IMR-90 (cell line): ENCODE results near the gene COG7. TPM values are rescaled to one million over a fixed set of nuclear protein-coding genes. Genes with fewer than 3 reads are reported as not detected.

Source experiments
- ATAC-seq: fragments of 200-7000 bp; cut with Tn5 transposase; 2 replicates; pipeline ENCODE4 v1.9.1; 2020; ENCODE audit warnings: low read depth, mild to moderate bottlenecking, moderate library complexity
- BruUV-seq: library from RNA; stranded (reverse); fragments of 400-500 nt; replicated peaks from 2 replicates; lab custom pipeline; 2021; lab: Mats Ljungman, UMichigan
- CTCF ChIA-PET: fragments of 300-600 bp; formaldehyde crosslinking; extraction: SDS; loops from one replicate; lab custom pipeline; 2021; ENCODE audit warnings: antibody characterized with exemption; lab: Yijun Ruan, JAX
- POLR2A ChIA-PET: fragments of 300-600 bp; sonication (Branson Sonifier 250); formaldehyde crosslinking; loops from one replicate; lab custom pipeline; 2022; ENCODE audit warnings: antibody characterized with exemption; ENCODE audit not compliant: unreplicated experiment; lab: Charles Lee
- DNase-seq: peaks from one replicate; pipeline ENCODE4 v3.0.0; 2013
- H2AFZ ChIP-seq: replicated peaks from 2 replicates; pipeline ENCODE3; 2013; ENCODE audit warnings: low read length, mild to moderate bottlenecking; ENCODE audit not compliant: poor library complexity
- H2AK5ac ChIP-seq: 2 replicates; pipeline ENCODE4 v1.6.1; 2013; ENCODE audit warnings: low read depth, low read length, inconsistent platforms
- H2AK9ac ChIP-seq: replicated peaks from 2 replicates; pipeline ENCODE3; 2013; ENCODE audit warnings: mild to moderate bottlenecking, low read depth, low read length, moderate library complexity; ENCODE audit not compliant: poor library complexity
- H2BK120ac ChIP-seq: 2 replicates; pipeline ENCODE4 v1.6.1; 2013; ENCODE audit warnings: low read depth, low read length, inconsistent platforms
- H2BK15ac ChIP-seq: 3 replicates; pipeline ENCODE4 v1.6.1; 2013; ENCODE audit warnings: low read depth, low read length, inconsistent platforms
- H2BK20ac ChIP-seq: 2 replicates; pipeline ENCODE4 v1.6.1; 2013; ENCODE audit warnings: low read depth, mild to moderate bottlenecking, inconsistent platforms, low read length, moderate library complexity
- H2BK5ac ChIP-seq: 2 replicates; pipeline ENCODE4 v1.6.1; 2013; ENCODE audit warnings: mild to moderate bottlenecking, low read depth, low read length, inconsistent platforms; ENCODE audit not compliant: poor library complexity, severe bottlenecking
- H3K14ac ChIP-seq: replicated peaks from 2 replicates; pipeline ENCODE4 v1.6.1; 2013; ENCODE audit warnings: low read depth, low read length, inconsistent platforms
- H3K18ac ChIP-seq: 2 replicates; pipeline ENCODE4 v1.6.1; 2013; ENCODE audit warnings: low read depth, low read length, control low read depth
- H3K23ac ChIP-seq: 2 replicates; pipeline ENCODE4 v1.6.1; 2013; ENCODE audit warnings: low read depth, low read length, inconsistent platforms
- H3K27ac ChIP-seq: 2 replicates; pipeline ENCODE4 v1.5.1; 2013; ENCODE audit warnings: mild to moderate bottlenecking, control low read depth, low read length; ENCODE audit not compliant: insufficient read depth
- H3K27me3 ChIP-seq: 2 replicates; pipeline ENCODE4 v1.6.1; 2013; ENCODE audit warnings: low read length; ENCODE audit not compliant: control insufficient read depth, insufficient read depth
- H3K36me3 ChIP-seq: 2 replicates; pipeline ENCODE4 v1.6.1; 2013; ENCODE audit warnings: low read length, mixed read lengths; ENCODE audit not compliant: control insufficient read depth, insufficient read depth
- H3K4ac ChIP-seq: 2 replicates; pipeline ENCODE4 v1.6.1; 2013; ENCODE audit warnings: low read depth, low read length, inconsistent platforms
- H3K4me1 ChIP-seq: 2 replicates; pipeline ENCODE4 v1.6.1; 2013; ENCODE audit warnings: low read length, mixed read lengths; ENCODE audit not compliant: control insufficient read depth, insufficient read depth
- H3K4me2 ChIP-seq: 2 replicates; pipeline ENCODE4 v1.6.1; 2013; ENCODE audit warnings: low read depth, mild to moderate bottlenecking, control low read depth, low read length, moderate library complexity
- H3K4me3 ChIP-seq: 2 replicates; pipeline ENCODE4 v1.5.1; 2013; ENCODE audit warnings: low read depth, mild to moderate bottlenecking, control low read depth, low read length, moderate library complexity; ENCODE audit not compliant: insufficient read depth
- H3K56ac ChIP-seq: 2 replicates; pipeline ENCODE4 v1.6.1; 2013; ENCODE audit warnings: low read length, inconsistent platforms; ENCODE audit not compliant: insufficient read depth; ENCODE audit errors: extremely low read depth
- H3K79me1 ChIP-seq, 2 experiments: 2 replicates each; pipeline ENCODE4 v1.6.1; 2013; ENCODE audit warnings: low read length in 2 of 2, inconsistent platforms in 1 of 2, low read depth in 1 of 2
- H3K9ac ChIP-seq: 2 replicates; pipeline ENCODE4 v1.6.1; 2013; ENCODE audit warnings: low read depth, low read length, control low read depth
- H3K9me1 ChIP-seq: 2 replicates; pipeline ENCODE4 v1.6.1; 2013; ENCODE audit warnings: low read length, inconsistent platforms; ENCODE audit not compliant: insufficient read depth
- H3K9me3 ChIP-seq: 2 replicates; pipeline ENCODE4 v1.6.1; 2013; ENCODE audit warnings: low read length; ENCODE audit not compliant: control insufficient read depth, insufficient read depth
- H4K20me1 ChIP-seq: 2 replicates; pipeline ENCODE4 v1.6.1; 2013; ENCODE audit warnings: low read length, inconsistent platforms; ENCODE audit not compliant: insufficient read depth
- H4K5ac ChIP-seq: 2 replicates; pipeline ENCODE4 v1.6.1; 2013; ENCODE audit warnings: mild to moderate bottlenecking, low read depth, low read length, control low read depth
- H4K8ac ChIP-seq, 2 experiments: 2 replicates each; pipeline ENCODE4 v1.6.1; 2013; ENCODE audit warnings: low read depth in 2 of 2, low read length in 2 of 2, control low read depth in 1 of 2, inconsistent platforms in 1 of 2
- H4K91ac ChIP-seq: 2 replicates; pipeline ENCODE4 v1.6.1; 2013; ENCODE audit warnings: low read depth, low read length, inconsistent platforms; ENCODE audit not compliant: insufficient read depth
- BHLHE40 ChIP-seq: fragments of 150-350 bp; IDR thresholded peaks from 2 replicates; pipeline ENCODE4 v1.6.1; 2016; ENCODE audit warnings: mild to moderate bottlenecking, low read depth, low read length
- CEBPB ChIP-seq: IDR thresholded peaks from 2 replicates; pipeline ENCODE4 v1.6.1; 2012; ENCODE audit warnings: low read depth, low read length, improper control_type of control experiment
- CHD1 ChIP-seq: IDR thresholded peaks from 2 replicates; pipeline ENCODE4 v1.6.1; 2012; ENCODE audit warnings: low read depth, low read length, improper control_type of control experiment
- FOS ChIP-seq: fragments of 150-350 bp; IDR thresholded peaks from 2 replicates; pipeline ENCODE4 v1.6.1; 2016; ENCODE audit warnings: low read depth, low read length
- MAFK ChIP-seq: IDR thresholded peaks from 2 replicates; pipeline ENCODE4 v1.6.1; 2012; ENCODE audit warnings: low read depth, low read length, improper control_type of control experiment
- MAZ ChIP-seq: IDR thresholded peaks from 2 replicates; pipeline ENCODE4 v1.6.1; 2012; ENCODE audit warnings: low read depth, mild to moderate bottlenecking, low read length, improper control_type of control experiment, moderate library complexity, borderline replicate concordance
- MXI1 ChIP-seq: IDR thresholded peaks from 2 replicates; pipeline ENCODE4 v1.6.1; 2012; ENCODE audit warnings: low read depth, mild to moderate bottlenecking, low read length, moderate library complexity, borderline replicate concordance
- NFE2L2 ChIP-seq: fragments of 150-350 bp; IDR thresholded peaks from 2 replicates; pipeline ENCODE4 v1.6.1; 2016; ENCODE audit warnings: low read depth, mild to moderate bottlenecking, low read length
- POLR2A ChIP-seq: IDR thresholded peaks from 2 replicates; pipeline ENCODE4 v1.6.1; 2012; ENCODE audit warnings: mild to moderate bottlenecking, low read depth, low read length
- RAD21 ChIP-seq: IDR thresholded peaks from 2 replicates; pipeline ENCODE4 v1.6.1; 2012; ENCODE audit warnings: low read length, improper control_type of control experiment
- RCOR1 ChIP-seq: IDR thresholded peaks from 2 replicates; pipeline ENCODE4 v1.6.1; 2012; ENCODE audit warnings: mild to moderate bottlenecking, low read length, improper control_type of control experiment; ENCODE audit not compliant: insufficient replicate concordance
- RFX5 ChIP-seq: IDR thresholded peaks from 2 replicates; pipeline ENCODE4 v1.8.0; 2012; ENCODE audit warnings: low read depth, mild to moderate bottlenecking, low read length, moderate library complexity
- WGBS, 2 experiments: methylation state at CpG; one replicate each; pipeline versions ENCODE4 v1.1.5 to v1.1.7; 2013; ENCODE audit warnings: missing lambda C conversion rate in 2 of 2; ENCODE audit not compliant: insufficient read length in 1 of 2; ENCODE audit errors: extremely low coverage in 2 of 2; 5-methylcytosine and 5-hydroxymethylcytosine counted together
- dilution Hi-C: fragments of 300-500 bp; cut with HindIII; formaldehyde crosslinking; loops from one replicate; pipeline ENCODE4 v1.14.3; 2018; ENCODE audit warnings: low sequenced_read_pairs; ENCODE audit not compliant: unreplicated experiment
- in situ Hi-C: fragments of 300-500 bp; cut with MboI; formaldehyde crosslinking; loops from 3 replicates; pipeline ENCODE4 v1.14.3; 2019; ENCODE audit warnings: low sequenced_read_pairs, inconsistent platforms, mixed read lengths
- intact Hi-C: fragments of 100-400 bp; cut with micrococcal nuclease; formaldehyde crosslinking; loops from 2 replicates; pipeline ENCODE4 v1.10.0; 2022
- polyA plus RNA-seq, 3 experiments: library from polyadenylated mRNA; depleted of rRNA; stranded (reverse); fragments of >200 nt; gene quantifications; 2 replicates each; pipeline ENCODE4 v1.2.3, GENCODE V29; 2012; ENCODE audit warnings: low replicate concordance in 1 of 3
- total RNA-seq: library from RNA; depleted of rRNA; stranded (reverse); fragments of >200 nt; gene quantifications from 2 replicates; pipeline ENCODE4 v1.2.3, GENCODE V29; 2012
- TF ChIP-seq, protein P1 (sequence below): fragments of 150-350 bp; IDR thresholded peaks from 2 replicates; pipeline ENCODE4 v1.6.1; 2016; ENCODE audit warnings: low read depth, mild to moderate bottlenecking, low read length, moderate library complexity, borderline replicate concordance
- TF ChIP-seq, protein P2 (sequence below): fragments of 150-350 bp; IDR thresholded peaks from 2 replicates; pipeline ENCODE4 v1.6.1; 2017; ENCODE audit warnings: mild to moderate bottlenecking, antibody characterized with exemption, low read length, low read depth
- TF ChIP-seq, protein P3 (sequence below): conservative IDR thresholded peaks from 2 replicates; pipeline ENCODE4 v1.5.1; 2012; ENCODE audit warnings: mild to moderate bottlenecking, low read depth, low read length, improper control_type of control experiment

Gene COG7
- total and polyA plus RNA-seq, 2 of the 4 experiments (the other 2 are of a cell fraction): 28.5 to 43.7 TPM

DNA sequence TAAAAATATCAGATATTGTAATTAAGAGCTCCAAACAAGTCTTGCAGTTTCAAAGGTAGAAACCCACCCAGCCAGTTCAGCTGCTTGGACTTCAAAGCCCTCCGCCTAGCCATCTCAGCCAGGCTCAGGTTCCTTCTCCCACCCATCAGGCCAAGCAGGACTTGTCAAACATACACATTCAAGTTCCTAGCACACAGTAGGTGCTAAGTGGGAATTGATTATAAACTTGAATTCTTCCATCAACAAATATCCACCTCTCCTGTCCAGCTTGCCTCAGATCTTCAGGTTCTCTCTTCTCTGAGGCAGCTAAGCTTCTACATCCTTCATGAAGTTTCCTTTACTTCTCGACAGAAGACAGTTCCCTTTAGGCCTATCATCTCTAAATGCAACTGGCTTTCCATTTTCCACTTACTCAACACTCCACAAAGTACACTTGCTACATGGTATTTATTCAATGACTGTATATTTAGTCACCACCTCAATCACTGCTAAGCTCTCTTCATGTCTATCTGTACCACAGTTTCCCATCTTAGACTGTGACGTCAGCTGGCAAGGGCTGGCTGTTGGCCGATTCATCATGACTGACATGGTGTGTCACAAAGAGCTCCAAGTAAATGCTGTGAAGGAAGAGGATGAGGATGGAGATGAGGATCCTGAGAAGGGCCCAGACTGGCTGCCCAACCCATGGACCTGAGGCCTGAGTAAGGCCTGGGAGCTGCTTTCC, 13.3 kb upstream of the COG7 start:
- in situ Hi-C loops (no loop called here), intact Hi-C loops (no loop called here), dilution Hi-C loops (no loop called here)
- no peaks in the 10 kb centered on the region for H3K9me3 ChIP-seq
- H3K4me3 ChIP-seq: no peak overlapping the region
- no peak overlapping the region for H3K56ac ChIP-seq
- no peak overlapping the region for H3K4me2 ChIP-seq
- H2AFZ ChIP-seq: no peak overlapping the region
- BruUV-seq: no TSS peak
- peaks cover 7% of the 10 kb centered on the region for H4K20me1 ChIP-seq
- H3K9ac ChIP-seq: no peak overlapping the region
- H4K91ac ChIP-seq: no peak overlapping the region
- peak overlapping the region; percentile 51; the same call in 1 of the 2 replicates for H3K14ac ChIP-seq
- H3K9me1 ChIP-seq: peaks cover 28% of the 10 kb centered on the region
- H3K79me1 ChIP-seq: peaks cover 3 to 14% of the 10 kb centered on the region in 2 experiments; a peak in 1 of 4 replicates
- ATAC-seq: peak; percentile 59
- no peak overlapping the region for H2AK9ac ChIP-seq
- no peak overlapping the region for H2BK15ac ChIP-seq
- peak overlapping the region; percentile 44 for H2BK5ac ChIP-seq
- H3K36me3 ChIP-seq: peaks cover 34% of the 10 kb centered on the region
- no peak overlapping the region; the same call in 1 of the 2 replicates for H3K27ac ChIP-seq
- no peak overlapping the region for H2BK120ac ChIP-seq
- H3K27me3 ChIP-seq: no peaks in the 10 kb centered on the region
- H3K4me1 ChIP-seq: peaks cover 4% of the 10 kb centered on the region; the same call in 1 of the 2 replicates
- peak overlapping the region in 1 of 2 experiments; percentile 9; a peak in 1 of 4 replicates for H4K8ac ChIP-seq
- POLR2A ChIA-PET: no interaction called here
- WGBS, 2 experiments: 50% methylated on average over 1 of the region's 4 CpGs; no CpG with 5 or more reads in 1 of the 2 experiments
- no peak overlapping the region for H4K5ac ChIP-seq
- H2BK20ac ChIP-seq: 0 out of 2 replicates have a peak overlapping the region, but pooled peaks have one; percentile 5
- peak; percentile 96 for DNase-seq
- no peak overlapping the region for H3K23ac ChIP-seq
- CTCF ChIA-PET: no interaction called here
- H2AK5ac ChIP-seq: 0 out of 2 replicates have a peak overlapping the region, but pooled peaks have one; percentile 25
- H3K4ac ChIP-seq: no peak overlapping the region
- no peak overlapping the region for H3K18ac ChIP-seq
- no peak for TF ChIP-seq POLR2A
- no peak for TF ChIP-seq CHD1
- no peak for TF ChIP-seq RCOR1
- TF ChIP-seq MAFK: peak; percentile 15; the same call in 1 of the 2 replicates
- TF ChIP-seq, protein P1, sequence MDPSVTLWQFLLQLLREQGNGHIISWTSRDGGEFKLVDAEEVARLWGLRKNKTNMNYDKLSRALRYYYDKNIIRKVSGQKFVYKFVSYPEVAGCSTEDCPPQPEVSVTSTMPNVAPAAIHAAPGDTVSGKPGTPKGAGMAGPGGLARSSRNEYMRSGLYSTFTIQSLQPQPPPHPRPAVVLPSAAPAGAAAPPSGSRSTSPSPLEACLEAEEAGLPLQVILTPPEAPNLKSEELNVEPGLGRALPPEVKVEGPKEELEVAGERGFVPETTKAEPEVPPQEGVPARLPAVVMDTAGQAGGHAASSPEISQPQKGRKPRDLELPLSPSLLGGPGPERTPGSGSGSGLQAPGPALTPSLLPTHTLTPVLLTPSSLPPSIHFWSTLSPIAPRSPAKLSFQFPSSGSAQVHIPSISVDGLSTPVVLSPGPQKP: no peak
- peak; percentile 83 for TF ChIP-seq CEBPB
- TF ChIP-seq BHLHE40: no peak
- no peak for TF ChIP-seq MAZ
- TF ChIP-seq FOS: peak; percentile 77
- TF ChIP-seq MXI1: no peak
- no peak for TF ChIP-seq RAD21
- TF ChIP-seq, protein P2, sequence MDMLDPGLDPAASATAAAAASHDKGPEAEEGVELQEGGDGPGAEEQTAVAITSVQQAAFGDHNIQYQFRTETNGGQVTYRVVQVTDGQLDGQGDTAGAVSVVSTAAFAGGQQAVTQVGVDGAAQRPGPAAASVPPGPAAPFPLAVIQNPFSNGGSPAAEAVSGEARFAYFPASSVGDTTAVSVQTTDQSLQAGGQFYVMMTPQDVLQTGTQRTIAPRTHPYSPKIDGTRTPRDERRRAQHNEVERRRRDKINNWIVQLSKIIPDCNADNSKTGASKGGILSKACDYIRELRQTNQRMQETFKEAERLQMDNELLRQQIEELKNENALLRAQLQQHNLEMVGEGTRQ: no peak
- no peak for TF ChIP-seq RFX5
- TF ChIP-seq NFE2L2: no peak
- TF ChIP-seq, protein P3, sequence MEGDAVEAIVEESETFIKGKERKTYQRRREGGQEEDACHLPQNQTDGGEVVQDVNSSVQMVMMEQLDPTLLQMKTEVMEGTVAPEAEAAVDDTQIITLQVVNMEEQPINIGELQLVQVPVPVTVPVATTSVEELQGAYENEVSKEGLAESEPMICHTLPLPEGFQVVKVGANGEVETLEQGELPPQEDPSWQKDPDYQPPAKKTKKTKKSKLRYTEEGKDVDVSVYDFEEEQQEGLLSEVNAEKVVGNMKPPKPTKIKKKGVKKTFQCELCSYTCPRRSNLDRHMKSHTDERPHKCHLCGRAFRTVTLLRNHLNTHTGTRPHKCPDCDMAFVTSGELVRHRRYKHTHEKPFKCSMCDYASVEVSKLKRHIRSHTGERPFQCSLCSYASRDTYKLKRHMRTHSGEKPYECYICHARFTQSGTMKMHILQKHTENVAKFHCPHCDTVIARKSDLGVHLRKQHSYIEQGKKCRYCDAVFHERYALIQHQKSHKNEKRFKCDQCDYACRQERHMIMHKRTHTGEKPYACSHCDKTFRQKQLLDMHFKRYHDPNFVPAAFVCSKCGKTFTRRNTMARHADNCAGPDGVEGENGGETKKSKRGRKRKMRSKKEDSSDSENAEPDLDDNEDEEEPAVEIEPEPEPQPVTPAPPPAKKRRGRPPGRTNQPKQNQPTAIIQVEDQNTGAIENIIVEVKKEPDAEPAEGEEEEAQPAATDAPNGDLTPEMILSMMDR: no peak
